Thymus (tissue), 11 donors: ENCODE measurements around the gene CYB5D1. TPM values are rescaled to one million over a fixed set of nuclear protein-coding genes. Genes with fewer than 3 reads are reported as not detected.
A peak's percentile ranks its signal among the peaks of the same experiment; 100 is the strongest.

Experiments
- DNase-seq, 9 donors: peaks; one replicate each; pipeline ENCODE4 v3.0.0-alpha.2; 2013; ENCODE audit warnings: low spot score in 9 of 9, low read depth in 6 of 9, missing footprints in 1 of 9
- H3K27ac ChIP-seq, 2 donors: one replicate each; pipeline ENCODE4 v1.5.1; 2013; ENCODE audit warnings: control low read depth in 1 of 2, low read depth in 1 of 2, low read length in 1 of 2, mild to moderate bottlenecking in 1 of 2, moderate library complexity in 1 of 2
- H3K27me3 ChIP-seq, 2 donors: one replicate each; pipeline ENCODE4 v1.5.1; 2013; ENCODE audit warnings: low read length in 1 of 2; ENCODE audit not compliant: control insufficient read depth in 2 of 2, insufficient read depth in 1 of 2
- H3K36me3 ChIP-seq, 2 donors: one replicate each; pipeline ENCODE4 v1.5.1; 2013; ENCODE audit warnings: low read length in 1 of 2, mild to moderate bottlenecking in 1 of 2, moderate library complexity in 1 of 2; ENCODE audit not compliant: control insufficient read depth in 2 of 2, insufficient read depth in 2 of 2
- H3K4me1 ChIP-seq, 2 donors: one replicate each; pipeline ENCODE4 v1.5.1; 2013; ENCODE audit warnings: low read length in 2 of 2; ENCODE audit not compliant: control insufficient read depth in 2 of 2, insufficient read depth in 2 of 2
- H3K4me3 ChIP-seq, 2 donors: one replicate each; pipeline ENCODE4 v1.5.1; 2013; ENCODE audit warnings: low read length in 2 of 2, control low read depth in 1 of 2, mild to moderate bottlenecking in 1 of 2
- H3K9me3 ChIP-seq, 2 donors: one replicate each; pipeline ENCODE4 v1.5.1; 2013; ENCODE audit warnings: low read length in 1 of 2, mild to moderate bottlenecking in 1 of 2; ENCODE audit not compliant: control insufficient read depth in 2 of 2, insufficient read depth in 1 of 2
- WGBS: extraction: QIAGEN DNeasy Blood & Tissue Kit; methylation state at CpG from one replicate; pipeline ENCODE4 v1.1.7; 2013; 5-methylcytosine and 5-hydroxymethylcytosine counted together
- polyA plus RNA-seq: library from polyadenylated mRNA; stranded (reverse); fragments of 200-250 nt; gene quantifications from one replicate; pipeline ENCODE4 v1.2.3, GENCODE V29; 2013
- total RNA-seq: library from RNA; stranded (reverse); fragments of 120-200 nt; gene quantifications from one replicate; pipeline ENCODE4 v1.2.4, GENCODE V29; 2013
- donor health status: healthy.

Gene CYB5D1
- total and polyA plus RNA-seq, 2 donors: 6.0 to 8.2 TPM

- Histone ChIP-seq H3K36me3 (peaks cover 90 to 94% of the 10 kb centered on the region in 2 donors), H3K27me3 (no peaks in the 10 kb centered on the region), H3K4me3 (no peak overlapping the region), H3K4me1 (peaks cover 0 to 3% of the 10 kb centered on the region in 2 donors), H3K9me3 (no peaks in the 10 kb centered on the region), H3K27ac (no peak overlapping the region)
- WGBS: 87% methylated on average over 6 of the region's 6 CpGs
- DNase-seq: peak in 1 of 9 donors; percentile 29
Measured at GRCh38 chr17:7897773-7898172, 40.0 kb downstream of the CYB5D1 start.

- 95% methylated on average over 22 of the region's 22 CpGs for WGBS
Measured at GRCh38 chr17:7903154-7904103, 45.6 kb downstream of the CYB5D1 start.

GRCh38 chr17:7909089-7909488 lies 51.3 kb downstream of the CYB5D1 start:
- no peak for DNase-seq
- Histone ChIP-seq H3K4me3 (no peak overlapping the region), H3K27me3 (no peaks in the 10 kb centered on the region), H3K4me1 (no peaks in the 10 kb centered on the region), H3K9me3 (no peaks in the 10 kb centered on the region), H3K36me3 (peaks cover 84 to 85% of the 10 kb centered on the region in 2 donors), H3K27ac (no peak overlapping the region)
- WGBS: 98% methylated on average over 29 of the region's 29 CpGs

More at GRCh38 chr17:7903154-7904103, 45.6 kb downstream of the CYB5D1 start:
- H3K27me3 ChIP-seq: no peaks in the 10 kb centered on the region
- no peak for DNase-seq
- H3K4me3 ChIP-seq: no peak overlapping the region
- H3K27ac ChIP-seq: peak overlapping the region in 1 of 2 donors; percentile 50
- H3K9me3 ChIP-seq: no peaks in the 10 kb centered on the region
- H3K36me3 ChIP-seq: peaks cover 98 to 99% of the 10 kb centered on the region in 2 donors
- peaks cover 0 to 6% of the 10 kb centered on the region in 2 donors for H3K4me1 ChIP-seq

- DNase-seq: no peak
- WGBS: 97% methylated on average over 15 of the region's 15 CpGs
Measured at GRCh38 chr17:7910281-7910680, 52.5 kb downstream of the CYB5D1 start.

GRCh38 chr17:7910711-7911110 lies 52.9 kb downstream of the CYB5D1 start:
- over 99% methylated on average over 13 of the region's 13 CpGs for WGBS
- H3K36me3 ChIP-seq: peaks cover 67 to 69% of the 10 kb centered on the region in 2 donors

More at GRCh38 chr17:7910281-7910680, 52.5 kb downstream of the CYB5D1 start:
- Histone ChIP-seq H3K27me3 (no peaks in the 10 kb centered on the region), H3K27ac (no peak overlapping the region), H3K4me1 (peaks cover 6% of the 10 kb centered on the region in 2 donors), H3K9me3 (no peaks in the 10 kb centered on the region), H3K4me3 (no peak overlapping the region), H3K36me3 (peaks cover 72 to 73% of the 10 kb centered on the region in 2 donors)

GRCh38 chr17:7911116-7911515 lies 53.3 kb downstream of the CYB5D1 start:
- Histone ChIP-seq H3K4me3 (no peak overlapping the region), H3K36me3 (peaks cover 63 to 65% of the 10 kb centered on the region in 2 donors), H3K9me3 (peaks cover 0 to 2% of the 10 kb centered on the region in 2 donors), H3K27ac (no peak overlapping the region), H3K27me3 (peaks cover 0 to 1% of the 10 kb centered on the region in 2 donors), H3K4me1 (peaks cover 6 to 12% of the 10 kb centered on the region in 2 donors)
- DNase-seq: no peak
- WGBS: 93% methylated on average over 9 of the region's 9 CpGs

More at GRCh38 chr17:7910711-7911110, 52.9 kb downstream of the CYB5D1 start:
- no peaks in the 10 kb centered on the region for H3K9me3 ChIP-seq
- no peak overlapping the region for H3K27ac ChIP-seq
- peaks cover 6 to 10% of the 10 kb centered on the region in 2 donors for H3K4me1 ChIP-seq
- no peak overlapping the region for H3K4me3 ChIP-seq
- DNase-seq: no peak
- no peaks in the 10 kb centered on the region for H3K27me3 ChIP-seq

Other genes starting within 250 kb of the CYB5D1 start
- 33.3 TPM for gene FXR2, start 243.1 kb upstream of the CYB5D1 start, total RNA-seq
- gene FXR2, start 243.1 kb upstream of the CYB5D1 start, polyA plus RNA-seq: 36.6 TPM
- 31.9 TPM for gene SAT2, start 230.2 kb upstream of the CYB5D1 start, total RNA-seq
- 163 TPM for gene SAT2, start 230.2 kb upstream of the CYB5D1 start, polyA plus RNA-seq
- gene SHBG, start 227.9 kb upstream of the CYB5D1 start, total RNA-seq: 0.09 TPM
- 0.62 TPM for gene SHBG, start 227.9 kb upstream of the CYB5D1 start, polyA plus RNA-seq
- gene ATP1B2, start 207.1 kb upstream of the CYB5D1 start, total RNA-seq: 0.05 TPM
- 1.3 TPM for gene ATP1B2, start 207.1 kb upstream of the CYB5D1 start, polyA plus RNA-seq
- gene TP53, start 170.5 kb upstream of the CYB5D1 start, total RNA-seq: 34.3 TPM
- 31.9 TPM for gene TP53, start 170.5 kb upstream of the CYB5D1 start, polyA plus RNA-seq
- 13.2 TPM for gene WRAP53, start 169.5 kb upstream of the CYB5D1 start, total RNA-seq
- gene WRAP53, start 169.5 kb upstream of the CYB5D1 start, polyA plus RNA-seq: 14.2 TPM
- 0.52 TPM for gene EFNB3, start 152.8 kb upstream of the CYB5D1 start, total RNA-seq
- gene EFNB3, start 152.8 kb upstream of the CYB5D1 start, polyA plus RNA-seq: 0.52 TPM
- 0.14 TPM for gene DNAH2, start 140.3 kb upstream of the CYB5D1 start, total RNA-seq
- gene DNAH2, start 140.3 kb upstream of the CYB5D1 start, polyA plus RNA-seq: 0.07 TPM
- gene KDM6B, start 23.8 kb upstream of the CYB5D1 start, total RNA-seq: 6.3 TPM
- 16.3 TPM for gene KDM6B, start 23.8 kb upstream of the CYB5D1 start, polyA plus RNA-seq
- gene TMEM88, start 2.9 kb upstream of the CYB5D1 start, total RNA-seq: 1.6 TPM
- 29.1 TPM for gene TMEM88, start 2.9 kb upstream of the CYB5D1 start, polyA plus RNA-seq
- 155 TPM for gene NAA38, start 444 bp upstream of the CYB5D1 start, total RNA-seq
- 85.3 TPM for gene NAA38, start 444 bp upstream of the CYB5D1 start, polyA plus RNA-seq
- gene CHD3, start 30.8 kb downstream of the CYB5D1 start, total RNA-seq: 69.5 TPM
- gene CHD3, start 30.8 kb downstream of the CYB5D1 start, polyA plus RNA-seq: 119 TPM
- 2.7 TPM for gene RNF227, start 58.3 kb downstream of the CYB5D1 start, total RNA-seq
- 5.8 TPM for gene RNF227, start 58.3 kb downstream of the CYB5D1 start, polyA plus RNA-seq
- 1.2 TPM for gene KCNAB3, start 71.9 kb downstream of the CYB5D1 start, total RNA-seq
- gene KCNAB3, start 71.9 kb downstream of the CYB5D1 start, polyA plus RNA-seq: 8.9 TPM
- 29.0 TPM for gene TRAPPC1, start 73.9 kb downstream of the CYB5D1 start, total RNA-seq
- 137 TPM for gene TRAPPC1, start 73.9 kb downstream of the CYB5D1 start, polyA plus RNA-seq
- 18.9 TPM for gene CNTROB, start 74.2 kb downstream of the CYB5D1 start, total RNA-seq
- 39.0 TPM for gene CNTROB, start 74.2 kb downstream of the CYB5D1 start, polyA plus RNA-seq
- gene GUCY2D, start 144.6 kb downstream of the CYB5D1 start, total RNA-seq: 0.05 TPM
- 0.02 TPM for gene GUCY2D, start 144.6 kb downstream of the CYB5D1 start, polyA plus RNA-seq
- gene ALOX15B, start 181.1 kb downstream of the CYB5D1 start, total RNA-seq: 0.24 TPM
- 5.1 TPM for gene ALOX15B, start 181.1 kb downstream of the CYB5D1 start, polyA plus RNA-seq
- gene ALOX12B, start 229.7 kb downstream of the CYB5D1 start, total RNA-seq: 0.42 TPM
- gene ALOX12B, start 229.7 kb downstream of the CYB5D1 start, polyA plus RNA-seq: 5.0 TPM